ENCODE measurements around the gene SLC4A5.

The SLC4A5 gene

GRCh38 chr2:74316627-74317295, 26.5 kb downstream of the SLC4A5 start:
- H3K27ac ChIP-seq = no peak overlapping the region
- no peak overlapping the region for H3K4me3 ChIP-seq
- no peak for DNase-seq (ENCODE audit: low spot score)
- TF ChIP-seq, protein P1, sequence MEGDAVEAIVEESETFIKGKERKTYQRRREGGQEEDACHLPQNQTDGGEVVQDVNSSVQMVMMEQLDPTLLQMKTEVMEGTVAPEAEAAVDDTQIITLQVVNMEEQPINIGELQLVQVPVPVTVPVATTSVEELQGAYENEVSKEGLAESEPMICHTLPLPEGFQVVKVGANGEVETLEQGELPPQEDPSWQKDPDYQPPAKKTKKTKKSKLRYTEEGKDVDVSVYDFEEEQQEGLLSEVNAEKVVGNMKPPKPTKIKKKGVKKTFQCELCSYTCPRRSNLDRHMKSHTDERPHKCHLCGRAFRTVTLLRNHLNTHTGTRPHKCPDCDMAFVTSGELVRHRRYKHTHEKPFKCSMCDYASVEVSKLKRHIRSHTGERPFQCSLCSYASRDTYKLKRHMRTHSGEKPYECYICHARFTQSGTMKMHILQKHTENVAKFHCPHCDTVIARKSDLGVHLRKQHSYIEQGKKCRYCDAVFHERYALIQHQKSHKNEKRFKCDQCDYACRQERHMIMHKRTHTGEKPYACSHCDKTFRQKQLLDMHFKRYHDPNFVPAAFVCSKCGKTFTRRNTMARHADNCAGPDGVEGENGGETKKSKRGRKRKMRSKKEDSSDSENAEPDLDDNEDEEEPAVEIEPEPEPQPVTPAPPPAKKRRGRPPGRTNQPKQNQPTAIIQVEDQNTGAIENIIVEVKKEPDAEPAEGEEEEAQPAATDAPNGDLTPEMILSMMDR (IDR thresholded peaks at IDR 0.05) = no peak

GRCh38 chr2:74314107-74314506, 29.1 kb downstream of the SLC4A5 start:
- no peak for DNase-seq (ENCODE audit: low spot score)
- Histone ChIP-seq H3K4me3 (no peak overlapping the region), H3K27ac (no peak overlapping the region)
- TF ChIP-seq, protein P1 (IDR thresholded peaks at IDR 0.05) = no peak

- H3K4me3 ChIP-seq = no peak overlapping the region
- TF ChIP-seq, protein P1 (IDR thresholded peaks at IDR 0.05) = no peak
- H3K27ac ChIP-seq = no peak overlapping the region
- DNase-seq (ENCODE audit: low spot score) = no peak
Observed at GRCh38 chr2:74313497-74313896, 29.7 kb downstream of the SLC4A5 start.

- no peak for DNase-seq (ENCODE audit: low spot score)
- TF ChIP-seq, protein P1 (IDR thresholded peaks at IDR 0.05) = no peak
- H3K27ac ChIP-seq = no peak overlapping the region
- no peak overlapping the region for H3K4me3 ChIP-seq
Observed at GRCh38 chr2:74312913-74313312, 30.3 kb downstream of the SLC4A5 start.

DNA sequence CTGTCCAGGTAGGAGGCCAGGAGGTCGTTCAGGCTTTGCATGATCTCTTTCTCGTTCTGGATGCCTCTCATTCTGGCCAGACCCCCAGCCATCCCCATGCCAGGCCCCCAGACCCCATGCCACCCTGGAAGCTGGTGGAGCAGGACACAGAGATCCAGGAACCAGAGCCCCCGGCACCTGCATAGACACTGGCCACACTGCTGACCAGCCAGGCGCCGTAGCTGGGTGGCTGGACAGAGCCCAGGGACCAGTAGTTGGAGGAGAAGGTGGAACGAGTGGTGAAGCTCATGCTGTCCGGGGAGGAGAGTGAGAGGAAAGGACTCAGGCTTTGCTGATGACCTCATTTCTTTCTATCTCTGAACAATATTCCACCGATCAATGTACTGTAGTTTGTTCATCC, 35.5 kb downstream of the SLC4A5 start:
- Histone ChIP-seq H3K4me3 (no peak overlapping the region), H3K27ac (no peak overlapping the region)
- TF ChIP-seq, protein P1 (IDR thresholded peaks at IDR 0.05) = no peak
- DNase-seq (ENCODE audit: low spot score) = no peak

- no peak for DNase-seq (ENCODE audit: low spot score)
- H3K27ac ChIP-seq = no peak overlapping the region
- no peak overlapping the region for H3K4me3 ChIP-seq
- TF ChIP-seq, protein P1 (IDR thresholded peaks at IDR 0.05) = no peak
Observed at GRCh38 chr2:74304332-74305148, 38.7 kb downstream of the SLC4A5 start.

GRCh38 chr2:74302865-74303264, 40.4 kb downstream of the SLC4A5 start:
- DNase-seq (ENCODE audit: low spot score) = no peak

More at GRCh38 chr2:74302865-74303264, 40.4 kb downstream of the SLC4A5 start:
- Histone ChIP-seq H3K27ac (no peak overlapping the region), H3K4me3 (no peak overlapping the region)
- TF ChIP-seq, protein P1 (IDR thresholded peaks at IDR 0.05) = no peak
